ENCODE results near the gene SEMA3D.

The SEMA3D gene

GRCh38 chr7:84970670-84971069 is 216.2 kb downstream of the SEMA3D start:
- no peak overlapping the region for H3K4me2 ChIP-seq (ENCODE audit: low read length)
- H2BK5ac ChIP-seq (ENCODE audit: low read depth, low read length, poor library complexity): no peak overlapping the region
- no peaks in the 10 kb centered on the region for H3K36me3 ChIP-seq (ENCODE audit: control insufficient read depth in 1 of 2, insufficient read depth in 2 of 2, low read length in 2 of 2)
- no peak overlapping the region for H3K4ac ChIP-seq (ENCODE audit: low read depth, low read length)
- no peak overlapping the region for H4K91ac ChIP-seq (ENCODE audit: low read depth, low read length)
- no peak for DNase-seq
- H3K27me3 ChIP-seq (ENCODE audit: insufficient read depth, low read length): no peaks in the 10 kb centered on the region
- H4K12ac ChIP-seq (ENCODE audit: low read depth, low read length): no peak overlapping the region
- H3K14ac ChIP-seq (ENCODE audit: low read length): no peak overlapping the region
- H3K9ac ChIP-seq (ENCODE audit: low read length): no peak overlapping the region
- H2BK120ac ChIP-seq (ENCODE audit: insufficient read depth, low read length, poor library complexity): no peak overlapping the region
- H4K8ac ChIP-seq (ENCODE audit: low read depth, low read length): no peak overlapping the region
- no peaks in the 10 kb centered on the region for H3K9me3 ChIP-seq (ENCODE audit: insufficient read depth, low read depth, low read length)
- no peaks in the 10 kb centered on the region for H3K4me1 ChIP-seq (ENCODE audit: control insufficient read depth in 1 of 2, insufficient read depth in 2 of 2, low read length in 2 of 2)
- no peak overlapping the region for H3K23ac ChIP-seq (ENCODE audit: low read length)
- H3K27ac ChIP-seq (ENCODE audit: low read depth, low read length): no peak overlapping the region
- no peak overlapping the region for H2AFZ ChIP-seq (ENCODE audit: insufficient read depth, low read length, poor library complexity)
- no peaks in the 10 kb centered on the region for H3K79me1 ChIP-seq (ENCODE audit: low read length)
- H3K79me2 ChIP-seq (ENCODE audit: control insufficient read depth, insufficient read depth, low read length, poor library complexity): no peaks in the 10 kb centered on the region
- H2BK12ac ChIP-seq (ENCODE audit: low read length): no peak overlapping the region
- no peak overlapping the region for H3K18ac ChIP-seq (ENCODE audit: low read length)
- no peak overlapping the region for H3K4me3 ChIP-seq (ENCODE audit: low read depth, low read length)
- H2AK5ac ChIP-seq (ENCODE audit: low read length): no peak overlapping the region

GRCh38 chr7:84953234-84953633 is 233.6 kb downstream of the SEMA3D start:
- Histone ChIP-seq H4K91ac (ENCODE audit: low read depth, low read length) (no peak overlapping the region), H3K4me2 (ENCODE audit: low read length) (no peak overlapping the region), H2BK12ac (ENCODE audit: low read length) (no peak overlapping the region), H3K79me1 (ENCODE audit: low read length) (no peaks in the 10 kb centered on the region), H2AFZ (ENCODE audit: insufficient read depth, low read length, poor library complexity) (no peak overlapping the region), H3K9me3 (ENCODE audit: insufficient read depth, low read depth, low read length) (no peaks in the 10 kb centered on the region), H3K4me3 (ENCODE audit: low read depth, low read length) (no peak overlapping the region), H3K23ac (ENCODE audit: low read length) (no peak overlapping the region), H3K27ac (ENCODE audit: low read depth, low read length) (no peak overlapping the region), H2BK5ac (ENCODE audit: low read depth, low read length, poor library complexity) (no peak overlapping the region), H3K79me2 (ENCODE audit: control insufficient read depth, insufficient read depth, low read length, poor library complexity) (no peaks in the 10 kb centered on the region), H4K8ac (ENCODE audit: low read depth, low read length) (no peak overlapping the region), H4K12ac (ENCODE audit: low read depth, low read length) (no peak overlapping the region), H3K9ac (ENCODE audit: low read length) (no peak overlapping the region), H3K4me1 (ENCODE audit: control insufficient read depth in 1 of 2, insufficient read depth in 2 of 2, low read length in 2 of 2) (no peaks in the 10 kb centered on the region), H2BK120ac (ENCODE audit: insufficient read depth, low read length, poor library complexity) (no peak overlapping the region), H3K27me3 (ENCODE audit: insufficient read depth, low read length) (no peaks in the 10 kb centered on the region), H3K4ac (ENCODE audit: low read depth, low read length) (no peak overlapping the region), H3K14ac (ENCODE audit: low read length) (no peak overlapping the region), H3K18ac (ENCODE audit: low read length) (no peak overlapping the region), H3K36me3 (ENCODE audit: control insufficient read depth in 1 of 2, insufficient read depth in 2 of 2, low read length in 2 of 2) (no peaks in the 10 kb centered on the region), H2AK5ac (ENCODE audit: low read length) (no peak overlapping the region)
- DNase-seq: no peak
- no CpG with 5 or more reads among the region's 5 CpGs for WGBS (ENCODE audit: extremely low coverage, insufficient coverage, insufficient read length)

GRCh38 chr7:84950836-84951235 is 236.0 kb downstream of the SEMA3D start:
- no peak overlapping the region for H4K8ac ChIP-seq (ENCODE audit: low read depth, low read length)
- H3K9ac ChIP-seq (ENCODE audit: low read length): no peak overlapping the region
- H4K91ac ChIP-seq (ENCODE audit: low read depth, low read length): no peak overlapping the region
- H3K36me3 ChIP-seq (ENCODE audit: control insufficient read depth in 1 of 2, insufficient read depth in 2 of 2, low read length in 2 of 2): no peaks in the 10 kb centered on the region
- no peak overlapping the region for H2BK5ac ChIP-seq (ENCODE audit: low read depth, low read length, poor library complexity)
- no peak overlapping the region for H2BK12ac ChIP-seq (ENCODE audit: low read length)
- H3K4me2 ChIP-seq (ENCODE audit: low read length): no peak overlapping the region
- no peak overlapping the region for H3K27ac ChIP-seq (ENCODE audit: low read depth, low read length)
- no peak overlapping the region for H3K14ac ChIP-seq (ENCODE audit: low read length)
- H3K23ac ChIP-seq (ENCODE audit: low read length): no peak overlapping the region
- no peak overlapping the region for H2AK5ac ChIP-seq (ENCODE audit: low read length)
- H3K79me2 ChIP-seq (ENCODE audit: control insufficient read depth, insufficient read depth, low read length, poor library complexity): no peaks in the 10 kb centered on the region
- DNase-seq: no peak
- H3K4me3 ChIP-seq (ENCODE audit: low read depth, low read length): no peak overlapping the region
- H3K4me1 ChIP-seq (ENCODE audit: control insufficient read depth in 1 of 2, insufficient read depth in 2 of 2, low read length in 2 of 2): no peaks in the 10 kb centered on the region
- no peaks in the 10 kb centered on the region for H3K27me3 ChIP-seq (ENCODE audit: insufficient read depth, low read length)
- H3K79me1 ChIP-seq (ENCODE audit: low read length): no peaks in the 10 kb centered on the region
- no peak overlapping the region for H3K18ac ChIP-seq (ENCODE audit: low read length)
- H3K4ac ChIP-seq (ENCODE audit: low read depth, low read length): no peak overlapping the region
- H2AFZ ChIP-seq (ENCODE audit: insufficient read depth, low read length, poor library complexity): no peak overlapping the region
- no peak overlapping the region for H4K12ac ChIP-seq (ENCODE audit: low read depth, low read length)
- no peak overlapping the region for H2BK120ac ChIP-seq (ENCODE audit: insufficient read depth, low read length, poor library complexity)
- no peaks in the 10 kb centered on the region for H3K9me3 ChIP-seq (ENCODE audit: insufficient read depth, low read depth, low read length)

GRCh38 chr7:84949501-84949900 is 237.4 kb downstream of the SEMA3D start:
- Histone ChIP-seq H3K4me2 (ENCODE audit: low read length) (no peak overlapping the region), H3K14ac (ENCODE audit: low read length) (no peak overlapping the region), H3K27me3 (ENCODE audit: insufficient read depth, low read length) (no peaks in the 10 kb centered on the region), H4K8ac (ENCODE audit: low read depth, low read length) (no peak overlapping the region), H4K91ac (ENCODE audit: low read depth, low read length) (no peak overlapping the region), H3K27ac (ENCODE audit: low read depth, low read length) (no peak overlapping the region), H3K4ac (ENCODE audit: low read depth, low read length) (no peak overlapping the region), H2BK120ac (ENCODE audit: insufficient read depth, low read length, poor library complexity) (no peak overlapping the region), H3K4me3 (ENCODE audit: low read depth, low read length) (no peak overlapping the region), H2BK12ac (ENCODE audit: low read length) (no peak overlapping the region), H3K36me3 (ENCODE audit: control insufficient read depth in 1 of 2, insufficient read depth in 2 of 2, low read length in 2 of 2) (no peaks in the 10 kb centered on the region), H3K4me1 (ENCODE audit: control insufficient read depth in 1 of 2, insufficient read depth in 2 of 2, low read length in 2 of 2) (no peaks in the 10 kb centered on the region), H3K9ac (ENCODE audit: low read length) (no peak overlapping the region), H3K23ac (ENCODE audit: low read length) (no peak overlapping the region), H2BK5ac (ENCODE audit: low read depth, low read length, poor library complexity) (no peak overlapping the region), H3K79me2 (ENCODE audit: control insufficient read depth, insufficient read depth, low read length, poor library complexity) (no peaks in the 10 kb centered on the region), H3K9me3 (ENCODE audit: insufficient read depth, low read depth, low read length) (no peaks in the 10 kb centered on the region), H2AK5ac (ENCODE audit: low read length) (no peak overlapping the region), H3K79me1 (ENCODE audit: low read length) (no peaks in the 10 kb centered on the region), H2AFZ (ENCODE audit: insufficient read depth, low read length, poor library complexity) (no peak overlapping the region), H4K12ac (ENCODE audit: low read depth, low read length) (no peak overlapping the region), H3K18ac (ENCODE audit: low read length) (no peak overlapping the region)
- DNase-seq: no peak
- WGBS (ENCODE audit: extremely low coverage, insufficient coverage, insufficient read length): no CpG with 5 or more reads among the region's 2 CpGs

GRCh38 chr7:84949067-84949466 is 237.8 kb downstream of the SEMA3D start:
- H3K36me3 ChIP-seq (ENCODE audit: control insufficient read depth in 1 of 2, insufficient read depth in 2 of 2, low read length in 2 of 2): no peaks in the 10 kb centered on the region
- no peak overlapping the region for H3K27ac ChIP-seq (ENCODE audit: low read depth, low read length)
- H4K8ac ChIP-seq (ENCODE audit: low read depth, low read length): no peak overlapping the region
- H3K9me3 ChIP-seq (ENCODE audit: insufficient read depth, low read depth, low read length): no peaks in the 10 kb centered on the region
- no peak overlapping the region for H3K9ac ChIP-seq (ENCODE audit: low read length)
- no peak overlapping the region for H3K23ac ChIP-seq (ENCODE audit: low read length)
- no peak overlapping the region for H4K12ac ChIP-seq (ENCODE audit: low read depth, low read length)
- no peaks in the 10 kb centered on the region for H3K79me1 ChIP-seq (ENCODE audit: low read length)
- no peak overlapping the region for H4K91ac ChIP-seq (ENCODE audit: low read depth, low read length)
- no peak overlapping the region for H2AFZ ChIP-seq (ENCODE audit: insufficient read depth, low read length, poor library complexity)
- H2BK12ac ChIP-seq (ENCODE audit: low read length): no peak overlapping the region
- H2BK5ac ChIP-seq (ENCODE audit: low read depth, low read length, poor library complexity): no peak overlapping the region
- H2AK5ac ChIP-seq (ENCODE audit: low read length): no peak overlapping the region
- no peak overlapping the region for H3K18ac ChIP-seq (ENCODE audit: low read length)
- no peaks in the 10 kb centered on the region for H3K79me2 ChIP-seq (ENCODE audit: control insufficient read depth, insufficient read depth, low read length, poor library complexity)
- H3K4ac ChIP-seq (ENCODE audit: low read depth, low read length): no peak overlapping the region
- no peak overlapping the region for H3K4me2 ChIP-seq (ENCODE audit: low read length)
- DNase-seq: no peak
- WGBS (ENCODE audit: extremely low coverage, insufficient coverage, insufficient read length): no CpG with 5 or more reads among the region's 1 CpG
- no peaks in the 10 kb centered on the region for H3K4me1 ChIP-seq (ENCODE audit: control insufficient read depth in 1 of 2, insufficient read depth in 2 of 2, low read length in 2 of 2)
- no peak overlapping the region for H2BK120ac ChIP-seq (ENCODE audit: insufficient read depth, low read length, poor library complexity)
- no peak overlapping the region for H3K4me3 ChIP-seq (ENCODE audit: low read depth, low read length)
- H3K14ac ChIP-seq (ENCODE audit: low read length): no peak overlapping the region
- no peaks in the 10 kb centered on the region for H3K27me3 ChIP-seq (ENCODE audit: insufficient read depth, low read length)

Measured in trophoblast cell (in vitro differentiated cells and primary cell).